ENCODE data around the gene RHBDL1. TPM values are rescaled to one million over a fixed set of nuclear protein-coding genes. Genes with fewer than 3 reads are reported as not detected.

The RHBDL1 gene
- total and polyA plus RNA-seq, 5 donors from 2014 or later, result 0.49 to 3.2 (median 1.2) TPM; not detected in 1

DNA sequence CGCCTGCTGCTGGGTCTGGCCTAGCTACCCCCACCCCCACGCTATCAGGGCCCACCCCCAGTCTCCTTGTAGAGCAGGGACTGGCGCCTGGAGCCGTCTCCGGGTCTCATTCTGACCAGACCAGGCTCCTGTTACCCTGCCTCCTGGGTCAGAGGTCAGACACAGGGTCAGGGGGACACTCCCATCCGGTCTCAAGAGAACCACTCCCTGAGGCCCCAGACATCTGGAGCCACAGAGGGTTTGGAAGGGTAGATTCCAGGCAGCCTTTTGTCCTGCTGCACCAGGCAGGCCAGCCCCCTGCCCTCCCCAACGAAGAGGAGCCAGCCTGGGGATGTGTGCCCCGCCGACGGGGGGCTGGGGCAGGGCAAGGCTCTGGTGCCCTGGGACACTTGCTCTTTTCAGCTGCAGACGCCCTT is 45.6 kb upstream of the RHBDL1 start:
- Mint-ChIP-seq H3K27me3 (no peaks in the 10 kb centered on the region), H3K36me3 (peaks cover 8% of the 10 kb centered on the region), H3K27ac (no peak overlapping the region), H3K9me3 (no peaks in the 10 kb centered on the region), H3K4me1 (peaks cover 0 to under 1% (median 0%) of the 10 kb centered on the region in 4 donors), H3K4me3 (no peak overlapping the region)
- H3K4me3 ChIP-seq (ENCODE audit: low read depth, low read length), result no peak overlapping the region
- ATAC-seq (ENCODE audit: low read depth in 2 of 2) (no peak), DNase-seq (no peak)
- H3K27ac ChIP-seq (ENCODE audit: insufficient read depth, low read length, poor library complexity, severe bottlenecking), result no peak overlapping the region
- H3K4me1 ChIP-seq (ENCODE audit: control insufficient read depth, insufficient read depth, low read length, poor library complexity, severe bottlenecking), result peaks cover 5% of the 10 kb centered on the region
- H3K36me3 ChIP-seq (ENCODE audit: control insufficient read depth, insufficient read depth, low read length), result peaks cover 6% of the 10 kb centered on the region
- H3K27me3 ChIP-seq (ENCODE audit: control insufficient read depth, insufficient read depth, low read length), result no peaks in the 10 kb centered on the region
- H3K9me3 ChIP-seq (ENCODE audit: control insufficient read depth in 2 of 2, low read length in 2 of 2), result no peaks in the 10 kb centered on the region

DNA sequence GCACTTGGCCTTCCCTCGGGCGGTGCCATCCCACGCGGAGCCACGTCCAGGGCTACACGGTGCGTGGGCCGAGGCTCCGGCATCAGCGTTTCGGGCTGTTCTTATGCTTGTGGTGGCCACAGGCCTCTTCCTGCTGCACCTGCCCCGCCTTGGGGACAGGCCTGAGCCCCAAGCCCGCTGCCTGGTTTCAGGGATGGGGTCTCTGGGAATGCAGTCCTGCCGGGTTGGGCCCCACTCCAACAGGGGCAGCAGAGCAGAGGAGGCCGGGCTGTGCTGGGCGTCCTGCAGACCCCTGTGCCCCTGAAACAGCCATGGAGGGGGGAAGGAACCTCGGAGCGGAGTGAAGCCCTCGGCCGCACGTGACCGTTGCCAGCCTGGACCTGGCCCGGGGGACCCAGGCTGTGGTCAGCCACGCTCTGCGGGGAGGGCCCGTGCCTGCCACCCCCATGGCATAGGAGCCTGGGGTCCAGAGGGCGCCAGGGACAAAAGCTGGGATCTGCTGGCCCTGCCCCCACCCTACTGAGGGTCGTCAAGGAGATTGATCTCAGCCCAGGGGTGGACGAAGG is 45.1 kb upstream of the RHBDL1 start:
- H3K27me3 ChIP-seq (ENCODE audit: control insufficient read depth, insufficient read depth, low read length), result no peaks in the 10 kb centered on the region
- Mint-ChIP-seq H3K36me3 (peaks cover 8% of the 10 kb centered on the region), H3K27me3 (no peaks in the 10 kb centered on the region), H3K9me3 (no peaks in the 10 kb centered on the region), H3K4me1 (peaks cover 0 to 4% (median 0%) of the 10 kb centered on the region in 4 donors), H3K27ac (no peak overlapping the region), H3K4me3 (no peak overlapping the region)
- H3K4me1 ChIP-seq (ENCODE audit: control insufficient read depth, insufficient read depth, low read length, poor library complexity, severe bottlenecking), result peaks cover 10% of the 10 kb centered on the region
- peaks cover 6% of the 10 kb centered on the region for H3K36me3 ChIP-seq (ENCODE audit: control insufficient read depth, insufficient read depth, low read length)
- no peak overlapping the region for H3K4me3 ChIP-seq (ENCODE audit: low read depth, low read length)
- H3K9me3 ChIP-seq (ENCODE audit: control insufficient read depth in 2 of 2, low read length in 2 of 2), result no peaks in the 10 kb centered on the region
- no peak overlapping the region for H3K27ac ChIP-seq (ENCODE audit: insufficient read depth, low read length, poor library complexity, severe bottlenecking)
- DNase-seq (no peak), ATAC-seq (ENCODE audit: low read depth in 2 of 2) (no peak)

DNA sequence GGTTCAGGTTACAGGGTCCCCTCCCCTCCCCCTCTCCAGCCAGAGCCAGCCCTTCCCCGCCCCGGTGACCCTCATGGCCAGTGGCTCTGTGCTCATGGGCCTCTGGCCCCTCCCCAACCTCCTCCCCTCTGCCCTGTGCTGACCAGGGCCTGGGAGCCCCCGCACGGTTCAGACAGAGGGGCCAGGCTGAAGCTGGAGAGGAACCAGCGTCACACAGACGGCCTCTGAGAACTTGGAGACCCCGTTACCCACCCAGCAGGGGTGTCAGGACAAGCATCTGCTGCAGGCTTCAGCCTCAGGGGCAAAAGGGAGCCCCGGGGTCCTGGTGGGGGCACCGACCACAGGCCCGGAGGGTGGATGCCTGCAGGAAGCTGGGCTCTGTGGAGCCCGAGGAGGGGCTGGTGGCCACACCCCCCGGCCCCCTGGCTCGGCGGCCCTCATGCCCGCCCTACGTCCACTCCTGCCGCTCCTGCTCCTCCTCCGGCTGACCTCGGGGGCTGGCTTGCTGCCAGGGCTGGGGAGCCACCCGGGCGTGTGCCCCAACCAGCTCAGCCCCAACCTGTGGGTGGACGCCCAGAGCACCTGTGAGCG is 44.6 kb upstream of the RHBDL1 start, which contains the start of gene WFIKKN1:
WFIKKN1 (plus strand) TSS at position 171 of the 591 bp plus-strand sequence; CDS start at position 440, 269 bp downstream.
- Histone ChIP-seq H3K27ac (ENCODE audit: insufficient read depth, low read length, poor library complexity, severe bottlenecking) (no peak within 1 kb of the TSS), H3K36me3 (ENCODE audit: control insufficient read depth, insufficient read depth, low read length) (peaks cover 6% of the 10 kb centered on the region), H3K4me1 (ENCODE audit: control insufficient read depth, insufficient read depth, low read length, poor library complexity, severe bottlenecking) (peaks cover 16% of the 10 kb centered on the region), H3K4me3 (ENCODE audit: low read depth, low read length) (no peak within 1 kb of the TSS), H3K9me3 (ENCODE audit: control insufficient read depth in 2 of 2, low read length in 2 of 2) (no peaks in the 10 kb centered on the region), H3K27me3 (ENCODE audit: control insufficient read depth, insufficient read depth, low read length) (no peaks in the 10 kb centered on the region)
- H3K27me3 Mint-ChIP-seq, result no peaks in the 10 kb centered on the region
- ATAC-seq (ENCODE audit: low read depth in 2 of 2) (no peak), DNase-seq (no peak)
- H3K36me3 Mint-ChIP-seq, result peaks cover 8% of the 10 kb centered on the region
- H3K27ac Mint-ChIP-seq, result no peak within 1 kb of the TSS
- peaks cover 0 to 4% (median 0%) of the 10 kb centered on the region in 4 donors for H3K4me1 Mint-ChIP-seq
- no peak within 1 kb of the TSS for H3K4me3 Mint-ChIP-seq
- H3K9me3 Mint-ChIP-seq, result no peaks in the 10 kb centered on the region

DNA sequence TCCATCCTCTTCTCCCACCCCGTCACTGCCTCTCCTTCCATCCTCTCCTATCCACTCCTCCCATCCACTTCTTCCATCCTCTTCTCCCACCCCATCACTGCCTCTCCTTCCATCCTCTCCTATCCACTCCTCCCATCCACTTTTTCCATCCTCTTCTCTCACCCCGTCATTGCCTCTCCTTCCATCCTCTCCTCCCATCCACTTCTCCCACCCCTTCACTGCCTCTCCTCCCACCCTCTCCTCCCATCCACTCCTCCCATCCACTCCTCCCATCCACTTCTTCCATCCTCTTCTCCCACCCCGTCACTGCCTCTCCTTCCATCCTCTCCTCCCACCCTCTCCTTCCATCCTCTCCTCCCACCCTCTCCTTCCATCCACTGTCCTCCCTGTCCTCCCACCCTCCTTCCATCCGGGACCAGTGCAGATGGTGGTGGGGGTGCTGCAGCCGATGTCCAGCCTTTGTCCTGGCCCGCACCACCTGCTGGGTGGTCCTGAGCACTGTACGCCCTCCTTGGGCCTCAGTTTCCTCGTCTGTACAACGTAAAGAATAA is 43.6 kb upstream of the RHBDL1 start:
- Histone ChIP-seq H3K27me3 (ENCODE audit: control insufficient read depth, insufficient read depth, low read length) (no peaks in the 10 kb centered on the region), H3K4me3 (ENCODE audit: low read depth, low read length) (no peak overlapping the region), H3K27ac (ENCODE audit: insufficient read depth, low read length, poor library complexity, severe bottlenecking) (no peak overlapping the region), H3K9me3 (ENCODE audit: control insufficient read depth in 2 of 2, low read length in 2 of 2) (no peaks in the 10 kb centered on the region), H3K36me3 (ENCODE audit: control insufficient read depth, insufficient read depth, low read length) (peaks cover 2% of the 10 kb centered on the region), H3K4me1 (ENCODE audit: control insufficient read depth, insufficient read depth, low read length, poor library complexity, severe bottlenecking) (peaks cover 21% of the 10 kb centered on the region)
- no peak overlapping the region for H3K27ac Mint-ChIP-seq
- DNase-seq, result no peak
- peaks cover 7% of the 10 kb centered on the region for H3K27me3 Mint-ChIP-seq
- no peak overlapping the region for H3K4me3 Mint-ChIP-seq
- ATAC-seq (ENCODE audit: low read depth in 2 of 2), result no peak
- H3K9me3 Mint-ChIP-seq, result peaks cover 0 to 3% (median 0%) of the 10 kb centered on the region in 7 donors
- H3K4me1 Mint-ChIP-seq, result peaks cover 0 to 9% (median 3%) of the 10 kb centered on the region in 4 donors
- peaks cover 8% of the 10 kb centered on the region for H3K36me3 Mint-ChIP-seq

DNA sequence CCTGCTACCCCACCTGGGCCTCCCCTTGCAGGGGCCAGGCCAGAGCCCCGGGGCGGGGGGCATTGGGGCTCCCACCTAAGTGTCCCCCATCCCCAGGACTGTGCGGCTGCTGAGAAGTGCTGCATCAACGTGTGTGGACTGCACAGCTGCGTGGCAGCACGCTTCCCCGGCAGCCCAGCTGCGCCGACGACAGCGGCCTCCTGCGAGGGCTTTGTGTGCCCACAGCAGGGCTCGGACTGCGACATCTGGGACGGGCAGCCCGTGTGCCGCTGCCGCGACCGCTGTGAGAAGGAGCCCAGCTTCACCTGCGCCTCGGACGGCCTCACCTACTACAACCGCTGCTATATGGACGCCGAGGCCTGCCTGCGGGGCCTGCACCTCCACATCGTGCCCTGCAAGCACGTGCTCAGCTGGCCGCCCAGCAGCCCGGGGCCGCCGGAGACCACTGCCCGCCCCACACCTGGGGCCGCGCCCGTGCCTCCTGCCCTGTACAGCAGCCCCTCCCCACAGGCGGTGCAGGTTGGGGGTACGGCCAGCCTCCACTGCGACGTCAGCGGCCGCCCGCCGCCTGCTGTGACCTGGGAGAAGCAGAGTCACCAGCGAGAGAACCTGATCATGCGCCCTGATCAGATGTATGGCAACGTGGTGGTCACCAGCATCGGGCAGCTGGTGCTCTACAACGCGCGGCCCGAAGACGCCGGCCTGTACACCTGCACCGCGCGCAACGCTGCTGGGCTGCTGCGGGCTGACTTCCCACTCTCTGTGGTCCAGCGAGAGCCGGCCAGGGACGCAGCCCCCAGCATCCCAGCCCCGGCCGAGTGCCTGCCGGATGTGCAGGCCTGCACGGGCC is 42.8 kb upstream of the RHBDL1 start:
- no peaks in the 10 kb centered on the region for H3K27me3 ChIP-seq (ENCODE audit: control insufficient read depth, insufficient read depth, low read length)
- H3K27ac ChIP-seq (ENCODE audit: insufficient read depth, low read length, poor library complexity, severe bottlenecking), result no peak overlapping the region
- H3K36me3 ChIP-seq (ENCODE audit: control insufficient read depth, insufficient read depth, low read length), result no peaks in the 10 kb centered on the region
- peaks cover 0 to 12% (median 4%) of the 10 kb centered on the region in 4 donors for H3K4me1 Mint-ChIP-seq
- H3K9me3 Mint-ChIP-seq, result peaks cover 0 to 3% (median 0%) of the 10 kb centered on the region in 7 donors
- peak overlapping the region in 1 of 4 donors; percentile 9 for H3K4me3 Mint-ChIP-seq
- peaks cover 8% of the 10 kb centered on the region for H3K27me3 Mint-ChIP-seq
- ATAC-seq (ENCODE audit: low read depth in 2 of 2), result no peak
- H3K36me3 Mint-ChIP-seq, result peaks cover 2% of the 10 kb centered on the region
- peaks cover 0 to 4% of the 10 kb centered on the region in 2 experiments for H3K9me3 ChIP-seq (ENCODE audit: control insufficient read depth in 2 of 2, low read length in 2 of 2)
- H3K4me1 ChIP-seq (ENCODE audit: control insufficient read depth, insufficient read depth, low read length, poor library complexity, severe bottlenecking), result peaks cover 21% of the 10 kb centered on the region
- no peak overlapping the region for H3K27ac Mint-ChIP-seq
- no peak for DNase-seq
- no peak overlapping the region for H3K4me3 ChIP-seq (ENCODE audit: low read depth, low read length)

DNA sequence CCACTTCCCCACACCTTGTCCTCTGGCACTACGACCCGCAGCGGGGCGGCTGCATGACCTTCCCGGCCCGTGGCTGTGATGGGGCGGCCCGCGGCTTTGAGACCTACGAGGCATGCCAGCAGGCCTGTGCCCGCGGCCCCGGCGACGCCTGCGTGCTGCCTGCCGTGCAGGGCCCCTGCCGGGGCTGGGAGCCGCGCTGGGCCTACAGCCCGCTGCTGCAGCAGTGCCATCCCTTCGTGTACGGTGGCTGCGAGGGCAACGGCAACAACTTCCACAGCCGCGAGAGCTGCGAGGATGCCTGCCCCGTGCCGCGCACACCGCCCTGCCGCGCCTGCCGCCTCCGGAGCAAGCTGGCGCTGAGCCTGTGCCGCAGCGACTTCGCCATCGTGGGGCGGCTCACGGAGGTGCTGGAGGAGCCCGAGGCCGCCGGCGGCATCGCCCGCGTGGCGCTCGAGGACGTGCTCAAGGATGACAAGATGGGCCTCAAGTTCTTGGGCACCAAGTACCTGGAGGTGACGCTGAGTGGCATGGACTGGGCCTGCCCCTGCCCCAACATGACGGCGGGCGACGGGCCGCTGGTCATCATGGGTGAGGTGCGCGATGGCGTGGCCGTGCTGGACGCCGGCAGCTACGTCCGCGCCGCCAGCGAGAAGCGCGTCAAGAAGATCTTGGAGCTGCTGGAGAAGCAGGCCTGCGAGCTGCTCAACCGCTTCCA is 42.0 kb upstream of the RHBDL1 start:
- Mint-ChIP-seq H3K4me1 (peaks cover 0 to 12% (median 4%) of the 10 kb centered on the region in 4 donors), H3K27me3 (peaks cover 8% of the 10 kb centered on the region), H3K9me3 (peaks cover 0 to 3% (median 0%) of the 10 kb centered on the region in 7 donors), H3K4me3 (peak overlapping the region in 1 of 4 donors; percentile 7), H3K36me3 (no peaks in the 10 kb centered on the region), H3K27ac (no peak overlapping the region)
- Histone ChIP-seq H3K4me1 (ENCODE audit: control insufficient read depth, insufficient read depth, low read length, poor library complexity, severe bottlenecking) (peaks cover 21% of the 10 kb centered on the region), H3K27ac (ENCODE audit: insufficient read depth, low read length, poor library complexity, severe bottlenecking) (no peak overlapping the region), H3K4me3 (ENCODE audit: low read depth, low read length) (no peak overlapping the region), H3K36me3 (ENCODE audit: control insufficient read depth, insufficient read depth, low read length) (no peaks in the 10 kb centered on the region), H3K27me3 (ENCODE audit: control insufficient read depth, insufficient read depth, low read length) (no peaks in the 10 kb centered on the region), H3K9me3 (ENCODE audit: control insufficient read depth in 2 of 2, low read length in 2 of 2) (peaks cover 0 to 4% of the 10 kb centered on the region in 2 experiments)
- ATAC-seq (ENCODE audit: low read depth in 2 of 2) (no peak), DNase-seq (no peak)

DNA sequence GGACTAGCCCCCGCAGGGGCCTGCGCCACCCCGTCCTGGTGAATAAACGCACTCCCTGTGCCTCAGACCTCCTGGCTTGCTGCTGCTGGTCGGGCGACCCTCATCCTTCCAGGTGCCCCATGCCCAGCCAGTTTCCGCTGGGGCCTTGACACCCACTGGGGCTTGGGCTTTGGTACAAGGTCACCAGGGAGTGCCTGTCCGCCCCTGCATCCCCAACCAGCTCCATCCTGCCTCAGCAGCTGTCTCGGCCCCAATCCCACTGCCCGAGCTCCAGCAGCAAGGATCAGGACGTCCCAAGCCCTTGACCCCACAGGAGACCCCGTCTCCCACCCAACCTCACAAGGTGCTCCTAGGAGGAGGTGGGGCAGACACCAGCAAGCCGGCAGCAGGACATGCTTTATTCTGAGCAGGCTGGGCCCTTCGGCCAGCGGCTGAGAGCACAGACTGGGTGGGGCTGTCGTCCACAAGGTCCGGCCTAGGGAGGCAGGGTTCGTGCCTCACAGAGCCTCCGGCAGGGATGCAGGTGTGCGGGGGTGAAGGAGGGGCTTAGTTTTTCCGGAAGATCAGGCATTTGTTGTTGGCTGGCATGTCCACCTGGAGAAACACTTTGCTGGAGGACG is 41.3 kb upstream of the RHBDL1 start:
- Mint-ChIP-seq H3K9me3 (peaks cover 0 to 3% (median 0%) of the 10 kb centered on the region in 7 donors), H3K36me3 (no peaks in the 10 kb centered on the region), H3K4me1 (peaks cover 0 to 12% (median 4%) of the 10 kb centered on the region in 4 donors), H3K27ac (no peak overlapping the region), H3K4me3 (peak overlapping the region; percentile 56 to 95 (median 74)), H3K27me3 (peaks cover 8% of the 10 kb centered on the region)
- Histone ChIP-seq H3K27me3 (ENCODE audit: control insufficient read depth, insufficient read depth, low read length) (no peaks in the 10 kb centered on the region), H3K4me1 (ENCODE audit: control insufficient read depth, insufficient read depth, low read length, poor library complexity, severe bottlenecking) (peaks cover 21% of the 10 kb centered on the region), H3K4me3 (ENCODE audit: low read depth, low read length) (no peak overlapping the region), H3K27ac (ENCODE audit: insufficient read depth, low read length, poor library complexity, severe bottlenecking) (no peak overlapping the region), H3K36me3 (ENCODE audit: control insufficient read depth, insufficient read depth, low read length) (no peaks in the 10 kb centered on the region), H3K9me3 (ENCODE audit: control insufficient read depth in 2 of 2, low read length in 2 of 2) (peaks cover 0 to 4% of the 10 kb centered on the region in 2 experiments)
- ATAC-seq (ENCODE audit: low read depth in 2 of 2) (no peak), DNase-seq (no peak)

Measured in CD4-positive, CD25-positive, alpha-beta regulatory T cell (primary cell).